ENCODE data around the gene MAGEA8. TPM values are rescaled to one million over a fixed set of nuclear protein-coding genes. Genes with fewer than 3 reads are reported as not detected.

The MAGEA8 gene
- total RNA-seq, 4 donors from 2014 or later = not detected

DNA sequence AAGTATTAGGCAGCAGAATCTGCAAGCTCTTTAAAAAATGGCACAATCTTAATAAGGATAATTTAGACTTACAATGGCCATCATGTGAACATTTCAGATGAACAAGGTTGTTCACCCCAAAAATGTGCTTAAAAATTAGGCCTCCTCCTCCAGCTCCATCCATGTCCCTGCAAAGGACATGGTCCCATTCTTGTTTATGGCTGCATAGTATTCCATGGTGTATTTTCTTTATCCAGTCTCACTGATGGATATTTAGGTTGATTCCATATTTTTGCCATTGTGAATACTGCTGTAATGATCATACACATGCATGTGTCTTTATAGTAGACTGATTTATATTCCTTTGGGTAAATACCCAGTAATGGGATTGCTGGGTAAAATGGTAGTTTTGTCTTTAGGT is 29.1 kb upstream of the MAGEA8 start:
- TF ChIP-seq, protein P1, sequence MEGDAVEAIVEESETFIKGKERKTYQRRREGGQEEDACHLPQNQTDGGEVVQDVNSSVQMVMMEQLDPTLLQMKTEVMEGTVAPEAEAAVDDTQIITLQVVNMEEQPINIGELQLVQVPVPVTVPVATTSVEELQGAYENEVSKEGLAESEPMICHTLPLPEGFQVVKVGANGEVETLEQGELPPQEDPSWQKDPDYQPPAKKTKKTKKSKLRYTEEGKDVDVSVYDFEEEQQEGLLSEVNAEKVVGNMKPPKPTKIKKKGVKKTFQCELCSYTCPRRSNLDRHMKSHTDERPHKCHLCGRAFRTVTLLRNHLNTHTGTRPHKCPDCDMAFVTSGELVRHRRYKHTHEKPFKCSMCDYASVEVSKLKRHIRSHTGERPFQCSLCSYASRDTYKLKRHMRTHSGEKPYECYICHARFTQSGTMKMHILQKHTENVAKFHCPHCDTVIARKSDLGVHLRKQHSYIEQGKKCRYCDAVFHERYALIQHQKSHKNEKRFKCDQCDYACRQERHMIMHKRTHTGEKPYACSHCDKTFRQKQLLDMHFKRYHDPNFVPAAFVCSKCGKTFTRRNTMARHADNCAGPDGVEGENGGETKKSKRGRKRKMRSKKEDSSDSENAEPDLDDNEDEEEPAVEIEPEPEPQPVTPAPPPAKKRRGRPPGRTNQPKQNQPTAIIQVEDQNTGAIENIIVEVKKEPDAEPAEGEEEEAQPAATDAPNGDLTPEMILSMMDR (IDR thresholded peaks at IDR 0.05) = no peak
- no peak for TF ChIP-seq POLR2A (IDR thresholded peaks at IDR 0.05)
- Histone ChIP-seq H3K4me3 (replicated peaks in 1 of 3) (no peak overlapping the region), H3K9me3 (no peaks in the 10 kb centered on the region), H3K36me3 (no peaks in the 10 kb centered on the region), H3K4me1 (no peaks in the 10 kb centered on the region), H3K27me3 (no peaks in the 10 kb centered on the region), H3K27ac (no peak overlapping the region)
- DNase-seq = no peak
- intact Hi-C loops (cut with DNase I) = no loop called here

DNA sequence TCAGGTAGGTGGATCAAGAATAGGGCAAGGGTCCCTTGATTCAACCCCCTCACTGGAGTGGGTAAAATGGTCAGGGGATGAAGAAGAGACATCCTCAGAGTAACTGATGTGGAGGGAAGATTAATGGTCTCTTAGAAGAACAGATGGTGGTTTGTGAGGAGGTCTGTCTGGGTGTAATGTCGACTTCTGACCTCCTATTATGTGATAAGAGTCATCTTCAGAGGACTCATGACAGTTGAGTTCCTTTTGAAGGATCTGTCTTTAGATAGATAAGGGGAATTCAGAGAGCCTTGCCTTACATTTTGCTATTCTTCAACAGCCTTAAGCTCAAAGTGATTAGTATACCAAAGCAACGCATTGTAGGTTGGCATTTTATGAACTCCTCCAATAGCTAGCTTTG is 27.1 kb upstream of the MAGEA8 start:
- no peaks in the 10 kb centered on the region for H3K9me3 ChIP-seq
- intact Hi-C loops (cut with DNase I) = no loop called here
- H3K4me1 ChIP-seq = no peaks in the 10 kb centered on the region
- no peaks in the 10 kb centered on the region for H3K36me3 ChIP-seq
- H3K27me3 ChIP-seq = no peaks in the 10 kb centered on the region
- TF ChIP-seq POLR2A (IDR thresholded peaks at IDR 0.05) = no peak
- TF ChIP-seq, protein P1 (IDR thresholded peaks at IDR 0.05) = no peak
- no peak for DNase-seq
- no peak overlapping the region for H3K27ac ChIP-seq
- no peak overlapping the region for H3K4me3 ChIP-seq (replicated peaks in 1 of 3)
- 64 to 74% methylated on average over 2 of the region's 2 CpGs for WGBS, 2 donors

DNA sequence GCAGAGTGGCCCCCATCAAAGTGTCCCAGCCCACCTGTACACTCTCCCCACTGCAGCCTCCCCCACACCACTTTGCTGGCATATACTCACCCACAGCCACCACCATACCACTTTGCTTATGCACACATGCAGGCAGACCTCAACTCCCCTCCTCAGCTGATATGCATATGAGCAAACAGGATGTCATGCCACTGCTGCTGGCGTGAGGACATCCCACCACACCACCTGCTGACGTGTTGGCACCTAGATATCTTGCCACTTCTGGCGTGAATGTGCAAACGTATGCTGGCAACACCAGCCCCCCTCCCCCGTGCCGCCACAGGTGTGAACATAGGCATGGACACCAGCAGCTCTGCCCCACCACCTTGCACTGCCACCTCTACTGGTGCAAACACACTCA is 22.4 kb upstream of the MAGEA8 start:
- H3K36me3 ChIP-seq = no peaks in the 10 kb centered on the region
- no peaks in the 10 kb centered on the region for H3K4me1 ChIP-seq
- no peak overlapping the region for H3K27ac ChIP-seq
- H3K27me3 ChIP-seq = no peaks in the 10 kb centered on the region
- TF ChIP-seq, protein P1 (IDR thresholded peaks at IDR 0.05) = no peak
- TF ChIP-seq POLR2A (IDR thresholded peaks at IDR 0.05) = no peak
- intact Hi-C loops (cut with DNase I) = no loop called here
- no peak for DNase-seq
- H3K4me3 ChIP-seq (replicated peaks in 1 of 3) = no peak overlapping the region
- 90 to 93% methylated on average over 2 to 6 of the region's 6 CpGs for WGBS, 2 donors
- no peaks in the 10 kb centered on the region for H3K9me3 ChIP-seq

DNA sequence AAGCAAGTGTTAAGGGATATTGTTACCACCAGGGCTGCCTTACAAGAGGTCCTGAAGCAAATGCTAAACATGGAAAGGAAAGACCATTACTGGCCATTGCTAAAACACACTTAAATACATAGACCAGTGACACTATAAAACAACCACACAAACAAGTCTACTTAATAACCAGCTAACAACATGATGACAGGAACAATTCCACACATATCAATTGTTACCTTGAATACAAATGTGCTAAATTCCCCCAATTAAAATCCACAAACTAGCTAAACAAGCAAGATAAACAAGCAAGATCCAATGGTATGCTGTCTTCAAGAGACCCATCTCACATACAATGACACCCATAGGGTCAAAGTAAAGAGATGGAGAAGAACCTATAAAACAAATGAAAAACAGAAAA is 20.5 kb upstream of the MAGEA8 start:
- H3K9me3 ChIP-seq = no peaks in the 10 kb centered on the region
- intact Hi-C loops (cut with DNase I) = no loop called here
- no peaks in the 10 kb centered on the region for H3K4me1 ChIP-seq
- H3K27me3 ChIP-seq = no peaks in the 10 kb centered on the region
- H3K4me3 ChIP-seq (replicated peaks in 1 of 3) = no peak overlapping the region
- TF ChIP-seq POLR2A (IDR thresholded peaks at IDR 0.05) = no peak
- TF ChIP-seq, protein P1 (IDR thresholded peaks at IDR 0.05) = no peak
- no peaks in the 10 kb centered on the region for H3K36me3 ChIP-seq
- DNase-seq = no peak
- no peak overlapping the region for H3K27ac ChIP-seq

DNA sequence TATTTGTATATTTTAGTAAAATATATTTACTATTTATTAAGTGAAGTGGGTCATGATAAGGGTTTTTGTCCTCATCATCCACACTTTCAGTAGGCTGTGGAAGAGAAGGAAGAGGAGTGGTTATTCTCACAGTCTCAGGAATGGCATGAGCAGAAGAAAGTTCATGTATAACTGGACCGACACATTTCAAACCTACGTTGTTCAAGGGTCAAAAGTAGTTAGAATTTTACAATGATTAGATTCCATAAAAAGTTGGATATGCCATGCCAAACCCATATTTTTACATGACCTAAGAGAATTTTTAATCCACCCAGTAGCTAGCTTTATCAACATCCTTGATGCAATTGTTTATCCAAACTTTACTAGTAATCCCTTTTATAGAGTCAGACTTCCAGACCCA is 15.6 kb upstream of the MAGEA8 start:
- no peaks in the 10 kb centered on the region for H3K4me1 ChIP-seq
- H3K4me3 ChIP-seq (replicated peaks in 1 of 3) = no peak overlapping the region
- H3K36me3 ChIP-seq = no peaks in the 10 kb centered on the region
- WGBS, 2 donors = 74 to 88% methylated on average over 2 of the region's 2 CpGs
- no peak overlapping the region for H3K27ac ChIP-seq
- DNase-seq = no peak
- H3K9me3 ChIP-seq = no peaks in the 10 kb centered on the region
- no peaks in the 10 kb centered on the region for H3K27me3 ChIP-seq
- intact Hi-C loops (cut with DNase I) = no loop called here
- no peak for TF ChIP-seq POLR2A (IDR thresholded peaks at IDR 0.05)
- TF ChIP-seq, protein P1 (IDR thresholded peaks at IDR 0.05) = no peak
